HG02678 (cell line): ENCODE data around the gene ALG6.
"Not testable (repeated sequence)": the region's sequence is repeated elsewhere in the genome, so short reads cannot be mapped to it uniquely, and the experiment has no call there.

ENCODE experiments used
- ATAC-seq: cut with Tn5 transposase; IDR thresholded peaks from one replicate; pipeline ENCODE4 v1.9.1; 2021; ENCODE audit warnings: mild to moderate bottlenecking, moderate library complexity; ENCODE audit not compliant: unreplicated experiment

Gene ALG6

GRCh38 chr1:63411066-63411465 lies 43.6 kb downstream of the ALG6 start:
- no peak for ATAC-seq

GRCh38 chr1:63413394-63413793 lies 46.0 kb downstream of the ALG6 start:
- no peak for ATAC-seq

- no peak for ATAC-seq
Observed at GRCh38 chr1:63414691-63415365, 47.4 kb downstream of the ALG6 start.

DNA sequence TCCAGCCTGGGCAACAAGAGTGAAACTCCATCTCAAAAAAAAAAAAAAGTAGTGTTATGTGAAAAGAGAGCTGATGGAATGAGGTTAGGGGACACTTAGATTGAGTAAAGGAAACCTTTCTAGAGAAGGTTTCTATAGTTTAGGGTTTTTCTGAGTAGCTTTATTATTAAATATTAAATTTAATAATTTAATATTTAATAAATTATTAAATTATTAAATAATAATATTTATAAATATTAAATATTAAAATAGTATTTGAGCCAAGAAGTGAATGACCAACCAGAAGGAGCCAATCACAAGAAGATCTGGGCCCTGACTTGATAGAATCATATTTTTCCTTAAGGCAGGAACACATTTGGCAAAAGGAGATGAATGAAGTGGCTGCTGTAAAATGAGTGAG lies 50.7 kb downstream of the ALG6 start:
- ATAC-seq = no peak

DNA sequence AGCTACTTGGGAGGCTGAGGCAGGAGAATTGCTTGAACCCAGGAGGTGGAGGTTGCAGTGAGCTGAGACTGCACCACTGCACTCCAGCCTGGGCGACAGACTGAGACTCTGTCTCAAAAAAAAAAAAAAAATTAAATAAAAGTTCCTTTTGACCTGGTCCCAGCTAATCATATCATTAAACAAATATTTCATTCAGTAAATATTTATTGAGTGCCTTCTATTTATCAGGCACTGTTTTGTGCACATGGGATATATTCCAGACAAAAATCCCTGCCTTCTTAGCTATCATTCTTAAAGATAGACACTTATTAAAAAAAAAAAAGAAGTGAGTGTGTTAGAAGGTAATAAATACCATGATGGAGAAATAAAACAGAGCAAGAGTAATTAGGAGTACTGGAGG lies 53.3 kb downstream of the ALG6 start:
- ATAC-seq = not testable (repeated sequence)

GRCh38 chr1:63423649-63424048 lies 56.2 kb downstream of the ALG6 start:
- ATAC-seq = no peak

- ATAC-seq = no peak
Observed at GRCh38 chr1:63428815-63429214, 61.4 kb downstream of the ALG6 start.

GRCh38 chr1:63429281-63429680 lies 61.9 kb downstream of the ALG6 start:
- ATAC-seq = no peak

- ATAC-seq = no peak
Observed at GRCh38 chr1:63435161-63435560, 67.7 kb downstream of the ALG6 start.

GRCh38 chr1:63442141-63442475 lies 74.7 kb downstream of the ALG6 start:
- ATAC-seq = no peak

DNA sequence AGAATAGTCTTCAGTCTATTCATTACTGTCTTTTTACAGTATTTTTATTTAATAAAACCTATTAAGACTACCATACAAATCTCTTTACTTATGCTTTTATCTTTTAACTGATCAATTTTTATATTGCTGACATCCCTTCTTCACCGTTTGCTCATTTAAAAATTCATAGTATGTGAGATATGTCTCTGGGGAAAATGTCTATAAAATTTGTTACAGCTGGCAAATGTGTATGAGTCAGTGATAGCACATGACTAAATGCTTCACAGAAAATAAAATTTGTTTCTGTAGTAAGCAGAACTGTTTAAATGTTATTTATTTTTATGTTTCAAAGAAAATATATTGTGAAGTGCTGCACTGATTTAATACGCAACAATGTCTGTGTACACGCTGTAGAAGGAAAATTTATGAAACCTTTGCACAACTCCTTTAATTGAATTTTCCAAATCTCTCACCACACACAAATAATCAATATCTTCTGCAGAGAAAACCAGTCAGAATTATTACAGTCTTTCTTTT lies 81.4 kb downstream of the ALG6 start:
- ATAC-seq = no peak

DNA sequence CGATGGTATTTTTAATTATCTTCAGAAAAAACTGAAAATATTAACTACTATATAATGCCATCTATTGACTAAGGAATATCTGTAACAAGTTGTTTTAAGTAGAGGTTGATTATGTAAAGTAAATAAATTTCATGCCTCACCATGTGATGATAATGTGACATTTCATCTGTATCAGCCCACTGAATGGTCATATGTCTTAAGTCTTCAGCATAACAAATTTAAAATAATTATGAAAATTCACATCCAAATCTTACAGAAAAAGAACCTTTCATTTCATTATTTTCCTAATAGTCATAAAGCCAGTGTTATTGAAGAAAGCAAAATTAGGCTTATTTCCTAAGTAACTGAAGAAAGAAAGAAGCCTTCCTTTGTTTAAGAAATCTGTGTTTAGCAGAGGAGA lies 83.0 kb downstream of the ALG6 start:
- no peak for ATAC-seq

- ATAC-seq = no peak
Observed at GRCh38 chr1:63453232-63453631, 85.8 kb downstream of the ALG6 start.

GRCh38 chr1:63454269-63454668 lies 86.8 kb downstream of the ALG6 start:
- ATAC-seq = no peak

DNA sequence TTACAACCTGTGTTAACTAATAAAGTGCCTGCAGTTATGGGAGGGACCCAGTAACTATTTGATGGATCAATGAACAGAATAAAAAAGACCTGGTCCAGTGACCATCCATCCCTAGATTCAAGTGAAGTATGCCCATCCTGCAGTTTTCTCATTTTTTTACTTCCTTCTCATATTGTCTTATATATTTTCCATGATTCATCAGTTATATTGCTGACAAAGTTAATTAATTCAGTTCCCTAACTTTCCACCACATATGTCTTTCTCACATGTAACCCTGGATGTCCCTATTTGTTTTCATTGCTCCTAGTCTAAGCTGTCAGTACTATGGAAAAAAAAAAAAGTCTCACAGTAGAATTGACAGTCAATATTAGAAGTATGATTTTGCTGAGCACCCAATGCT lies 91.3 kb downstream of the ALG6 start:
- ATAC-seq = no peak

DNA sequence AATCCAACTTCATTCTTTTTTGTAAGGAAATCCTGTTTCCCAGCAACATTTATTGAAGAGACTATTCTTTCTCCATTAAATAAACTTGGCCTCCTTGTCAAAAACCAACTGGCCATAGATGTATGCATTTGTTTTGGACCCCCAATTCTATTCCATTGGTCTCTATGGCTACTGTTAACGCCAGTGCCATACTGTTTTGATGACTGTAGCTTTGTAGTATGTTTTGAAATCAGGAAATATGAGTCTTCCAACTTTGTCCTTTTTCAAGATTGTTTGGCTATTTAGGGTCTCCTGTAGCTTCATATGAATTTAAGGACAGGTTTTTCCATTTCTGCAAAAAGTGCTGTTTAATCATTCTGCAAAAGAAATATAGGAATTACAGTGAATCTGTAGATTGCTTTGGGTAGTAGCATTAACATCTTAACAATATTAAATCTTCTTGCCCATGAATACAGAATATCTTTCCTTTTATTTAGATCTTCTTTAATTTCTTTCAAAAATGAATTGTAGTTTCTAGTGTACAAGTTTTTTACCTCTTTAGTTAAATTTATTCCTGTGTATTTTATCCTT lies 94.3 kb downstream of the ALG6 start:
- no peak for ATAC-seq

- no peak for ATAC-seq
Observed at GRCh38 chr1:63463248-63463647, 95.8 kb downstream of the ALG6 start.

GRCh38 chr1:63466181-63466580 lies 98.8 kb downstream of the ALG6 start:
- no peak for ATAC-seq

DNA sequence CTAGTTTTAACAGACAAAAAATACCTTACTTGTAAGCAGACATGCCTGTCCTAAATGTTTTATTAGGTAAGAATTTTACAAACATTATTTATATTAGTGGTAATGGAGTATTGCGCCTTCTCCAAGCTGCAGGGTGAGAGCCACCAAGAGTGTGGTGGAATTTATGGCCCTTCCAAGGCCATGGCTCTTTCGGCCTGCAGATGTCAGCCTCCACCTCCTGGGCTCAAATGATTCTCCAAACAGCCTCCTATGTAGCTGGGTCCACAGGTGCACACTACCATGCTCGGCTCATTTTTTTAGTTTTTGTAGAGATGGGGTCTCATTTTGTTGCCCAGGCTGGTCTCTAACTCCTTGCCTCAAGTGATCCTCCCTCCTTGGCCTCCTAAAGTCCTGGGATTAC lies 99.3 kb downstream of the ALG6 start:
- ATAC-seq = no peak

GRCh38 chr1:63468683-63469082 lies 101.3 kb downstream of the ALG6 start:
- not testable (repeated sequence) for ATAC-seq

- ATAC-seq = no peak
Observed at GRCh38 chr1:63475761-63476160, 108.3 kb downstream of the ALG6 start.

- no peak for ATAC-seq
Observed at GRCh38 chr1:63480057-63480456, 112.6 kb downstream of the ALG6 start.

GRCh38 chr1:63486629-63487028 lies 119.2 kb downstream of the ALG6 start:
- ATAC-seq = no peak
